HL-60 (cell line): ENCODE results near the gene TRMU.

ENCODE experiments used
- DNase-seq, 2 experiments: peaks; one replicate each; pipeline ENCODE4 v3.0.0-alpha.2; 2010 to 2020; ENCODE audit warnings: low read depth in 1 of 2, low spot score in 1 of 2
- H3K27ac ChIP-seq: fragments of 250-450 bp; sonication (Bioruptor Pico); replicated peaks from 2 replicates; pipeline ENCODE4 v1.5.1; 2020; ENCODE audit warnings: mild to moderate bottlenecking, moderate library complexity
- H3K27me3 ChIP-seq: fragments of 250-450 bp; sonication (Bioruptor Pico); 2 replicates; pipeline ENCODE4 v1.5.1; 2021; ENCODE audit warnings: mild to moderate bottlenecking, moderate library complexity; ENCODE audit not compliant: insufficient read depth, poor library complexity, severe bottlenecking
- H3K4me3 ChIP-seq: replicated peaks from 2 replicates; pipeline ENCODE4 v1.5.1; 2011; ENCODE audit warnings: mild to moderate bottlenecking, control low read depth, low read length; ENCODE audit not compliant: insufficient read depth
- GABPA ChIP-seq: IDR thresholded peaks from 2 replicates; pipeline ENCODE4 v1.6.1; 2012; ENCODE audit warnings: low read depth
- POLR2AphosphoS5 ChIP-seq: IDR thresholded peaks from 2 replicates; pipeline ENCODE4 v1.6.1; 2012; ENCODE audit warnings: low read depth
- SPI1 ChIP-seq: IDR thresholded peaks from 2 replicates; pipeline ENCODE4 v1.6.1; 2012; ENCODE audit warnings: low read depth, mild to moderate bottlenecking, borderline replicate concordance
- TF ChIP-seq, protein P1 (sequence below): IDR thresholded peaks from 2 replicates; pipeline ENCODE4 v1.6.1; 2012; ENCODE audit warnings: low read depth; ENCODE audit not compliant: insufficient replicate concordance
- TF ChIP-seq, protein P2 (sequence below): IDR thresholded peaks from one replicate; pipeline ENCODE4 v1.5.1; 2011; ENCODE audit warnings: low read length, control low read depth, inconsistent platforms; ENCODE audit not compliant: insufficient read depth

TRMU gene

GRCh38 chr22:46362203-46362933, 26.9 kb downstream of the TRMU start:
- peak in 1 of 2 experiments; percentile 5 for DNase-seq
- Histone ChIP-seq H3K27me3 (peaks cover 11% of the 10 kb centered on the region), H3K27ac (no peak overlapping the region), H3K4me3 (no peak overlapping the region)
- no peak for TF ChIP-seq GABPA

DNA sequence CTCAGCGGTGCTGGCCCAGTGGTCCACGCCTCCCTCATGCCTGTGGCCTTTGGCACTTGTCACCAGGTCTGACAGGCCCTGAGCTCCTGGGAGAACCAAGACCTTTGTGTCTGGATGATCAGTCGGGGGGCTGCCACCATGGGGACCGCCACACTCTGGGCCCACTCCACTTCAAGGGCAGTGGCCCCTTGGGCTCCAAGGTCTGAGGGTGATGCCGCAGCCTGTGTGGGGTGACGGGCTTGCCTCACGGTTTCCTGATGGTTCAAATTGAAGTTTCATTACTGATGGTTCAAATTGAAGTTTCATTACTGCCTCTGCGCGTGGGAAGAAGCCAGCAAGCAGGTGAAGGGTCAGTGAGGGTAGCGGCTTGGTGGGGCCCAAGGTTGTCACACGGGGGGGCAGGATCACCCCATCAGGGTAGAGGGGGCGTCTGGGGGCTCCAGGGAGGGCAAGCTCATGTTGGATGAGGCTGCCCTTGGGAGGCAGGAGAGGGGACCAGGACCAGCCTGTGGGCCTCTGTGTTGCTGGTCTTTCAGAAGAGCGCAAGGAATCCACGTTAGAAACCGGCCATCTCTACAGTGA, 27.5 kb downstream of the TRMU start:
- TF ChIP-seq POLR2AphosphoS5 (no peak), GABPA (no peak), SPI1 (no peak)
- TF ChIP-seq, protein P1, sequence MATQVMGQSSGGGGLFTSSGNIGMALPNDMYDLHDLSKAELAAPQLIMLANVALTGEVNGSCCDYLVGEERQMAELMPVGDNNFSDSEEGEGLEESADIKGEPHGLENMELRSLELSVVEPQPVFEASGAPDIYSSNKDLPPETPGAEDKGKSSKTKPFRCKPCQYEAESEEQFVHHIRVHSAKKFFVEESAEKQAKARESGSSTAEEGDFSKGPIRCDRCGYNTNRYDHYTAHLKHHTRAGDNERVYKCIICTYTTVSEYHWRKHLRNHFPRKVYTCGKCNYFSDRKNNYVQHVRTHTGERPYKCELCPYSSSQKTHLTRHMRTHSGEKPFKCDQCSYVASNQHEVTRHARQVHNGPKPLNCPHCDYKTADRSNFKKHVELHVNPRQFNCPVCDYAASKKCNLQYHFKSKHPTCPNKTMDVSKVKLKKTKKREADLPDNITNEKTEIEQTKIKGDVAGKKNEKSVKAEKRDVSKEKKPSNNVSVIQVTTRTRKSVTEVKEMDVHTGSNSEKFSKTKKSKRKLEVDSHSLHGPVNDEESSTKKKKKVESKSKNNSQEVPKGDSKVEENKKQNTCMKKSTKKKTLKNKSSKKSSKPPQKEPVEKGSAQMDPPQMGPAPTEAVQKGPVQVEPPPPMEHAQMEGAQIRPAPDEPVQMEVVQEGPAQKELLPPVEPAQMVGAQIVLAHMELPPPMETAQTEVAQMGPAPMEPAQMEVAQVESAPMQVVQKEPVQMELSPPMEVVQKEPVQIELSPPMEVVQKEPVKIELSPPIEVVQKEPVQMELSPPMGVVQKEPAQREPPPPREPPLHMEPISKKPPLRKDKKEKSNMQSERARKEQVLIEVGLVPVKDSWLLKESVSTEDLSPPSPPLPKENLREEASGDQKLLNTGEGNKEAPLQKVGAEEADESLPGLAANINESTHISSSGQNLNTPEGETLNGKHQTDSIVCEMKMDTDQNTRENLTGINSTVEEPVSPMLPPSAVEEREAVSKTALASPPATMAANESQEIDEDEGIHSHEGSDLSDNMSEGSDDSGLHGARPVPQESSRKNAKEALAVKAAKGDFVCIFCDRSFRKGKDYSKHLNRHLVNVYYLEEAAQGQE = no peak
- TF ChIP-seq, protein P2, sequence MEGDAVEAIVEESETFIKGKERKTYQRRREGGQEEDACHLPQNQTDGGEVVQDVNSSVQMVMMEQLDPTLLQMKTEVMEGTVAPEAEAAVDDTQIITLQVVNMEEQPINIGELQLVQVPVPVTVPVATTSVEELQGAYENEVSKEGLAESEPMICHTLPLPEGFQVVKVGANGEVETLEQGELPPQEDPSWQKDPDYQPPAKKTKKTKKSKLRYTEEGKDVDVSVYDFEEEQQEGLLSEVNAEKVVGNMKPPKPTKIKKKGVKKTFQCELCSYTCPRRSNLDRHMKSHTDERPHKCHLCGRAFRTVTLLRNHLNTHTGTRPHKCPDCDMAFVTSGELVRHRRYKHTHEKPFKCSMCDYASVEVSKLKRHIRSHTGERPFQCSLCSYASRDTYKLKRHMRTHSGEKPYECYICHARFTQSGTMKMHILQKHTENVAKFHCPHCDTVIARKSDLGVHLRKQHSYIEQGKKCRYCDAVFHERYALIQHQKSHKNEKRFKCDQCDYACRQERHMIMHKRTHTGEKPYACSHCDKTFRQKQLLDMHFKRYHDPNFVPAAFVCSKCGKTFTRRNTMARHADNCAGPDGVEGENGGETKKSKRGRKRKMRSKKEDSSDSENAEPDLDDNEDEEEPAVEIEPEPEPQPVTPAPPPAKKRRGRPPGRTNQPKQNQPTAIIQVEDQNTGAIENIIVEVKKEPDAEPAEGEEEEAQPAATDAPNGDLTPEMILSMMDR = no peak
- Histone ChIP-seq H3K27me3 (peaks cover 12% of the 10 kb centered on the region), H3K27ac (no peak overlapping the region), H3K4me3 (no peak overlapping the region)
- DNase-seq = no peak

GRCh38 chr22:46363611-46364321, 28.3 kb downstream of the TRMU start:
- TF ChIP-seq SPI1 (no peak), GABPA (no peak), POLR2AphosphoS5 (no peak)
- TF ChIP-seq, protein P2 = no peak
- TF ChIP-seq, protein P1 = no peak
- no peak for DNase-seq
- no peak overlapping the region for H3K4me3 ChIP-seq
- H3K27me3 ChIP-seq = peaks cover 12% of the 10 kb centered on the region
- H3K27ac ChIP-seq = no peak overlapping the region

DNA sequence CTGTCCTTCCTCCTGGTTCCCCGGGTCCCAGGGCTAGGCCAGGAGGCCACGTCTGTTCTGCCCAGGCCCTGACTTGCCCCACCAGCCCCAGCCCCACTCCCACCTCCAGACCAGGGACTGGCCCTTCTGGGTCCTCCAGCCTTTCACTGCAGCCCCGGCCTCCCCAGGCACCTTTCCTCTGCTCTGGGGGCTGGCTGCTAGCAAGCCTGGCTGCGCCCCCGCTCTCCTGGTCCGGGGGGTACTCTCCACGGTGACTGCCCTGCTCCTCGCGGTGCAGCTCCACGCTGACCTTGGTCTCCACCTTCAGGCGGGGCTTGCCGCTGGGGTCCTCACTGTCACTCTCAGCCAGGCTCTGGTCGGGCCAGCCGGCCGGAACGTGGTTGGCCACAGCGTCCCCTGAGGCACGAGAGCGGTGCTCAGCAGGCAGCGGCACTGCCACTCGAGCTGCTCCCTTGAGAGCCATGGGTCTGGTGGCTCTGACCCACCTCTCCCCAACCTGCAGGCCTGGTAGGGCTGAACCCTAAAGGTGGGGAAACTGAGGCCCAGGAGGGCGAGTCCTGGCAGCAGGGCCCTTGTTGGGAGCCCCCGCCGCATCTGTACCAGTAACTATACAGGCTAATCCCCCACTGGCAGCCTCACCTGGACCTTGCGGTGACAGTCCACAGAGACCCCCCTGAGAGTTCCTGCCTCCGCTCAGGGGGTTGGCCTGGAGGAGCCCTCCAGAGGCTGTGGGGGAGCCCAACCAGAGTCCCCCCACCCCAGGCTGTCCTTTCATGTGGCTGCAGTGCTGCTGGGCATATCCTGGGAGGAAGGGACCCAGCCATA, 29.0 kb downstream of the TRMU start:
- H3K27me3 ChIP-seq = peaks cover 12% of the 10 kb centered on the region
- H3K27ac ChIP-seq = no peak overlapping the region
- DNase-seq = no peak
- H3K4me3 ChIP-seq = no peak overlapping the region
- TF ChIP-seq, protein P2 = no peak
- TF ChIP-seq GABPA = no peak
- TF ChIP-seq POLR2AphosphoS5 = no peak
- TF ChIP-seq, protein P1 = no peak
- TF ChIP-seq SPI1 = no peak
